Embryonic facial prominence (tissue), 1 donor: Measurements from ENCODE around the gene TRIM67.
"Not testable (repeated sequence)": the region's sequence is repeated elsewhere in the genome, so short reads cannot be mapped to it uniquely, and the experiment has no call there.

Source experiments
- DNase-seq: peaks from one replicate; pipeline ENCODE4 v3.0.0-alpha.2; 2016; ENCODE audit errors: extremely low spot score

Gene TRIM67

GRCh38 chr1:231158141-231158540, 3.7 kb upstream of the TRIM67 start:
- not testable (repeated sequence) for DNase-seq

- no peak for DNase-seq
Observed at GRCh38 chr1:231159202-231159962, 2.5 kb upstream of the TRIM67 start.

- no peak for DNase-seq
Observed at GRCh38 chr1:231159963-231160761, 1.7 kb upstream of the TRIM67 start.

- DNase-seq: no peak
Observed at GRCh38 chr1:231160895-231161666, 777 bp upstream of the TRIM67 start.

GRCh38 chr1:231162297-231162969, 575 bp downstream of the TRIM67 start:
- DNase-seq: no peak

- no peak for DNase-seq
Observed at GRCh38 chr1:231162970-231163829, 1.3 kb downstream of the TRIM67 start.

GRCh38 chr1:231163830-231164427, 2.1 kb downstream of the TRIM67 start:
- DNase-seq: no peak

- DNase-seq: no peak
Observed at GRCh38 chr1:231165371-231165770, 3.5 kb downstream of the TRIM67 start.

GRCh38 chr1:231166398-231166797, 4.5 kb downstream of the TRIM67 start:
- no peak for DNase-seq

GRCh38 chr1:231170875-231171274, 9.0 kb downstream of the TRIM67 start:
- no peak for DNase-seq

GRCh38 chr1:231171623-231172197, 9.9 kb downstream of the TRIM67 start:
- no peak for DNase-seq

GRCh38 chr1:231172411-231172810, 10.6 kb downstream of the TRIM67 start:
- DNase-seq: no peak

GRCh38 chr1:231176421-231176820, 14.6 kb downstream of the TRIM67 start:
- DNase-seq: no peak

- DNase-seq: no peak
Observed at GRCh38 chr1:231177226-231177625, 15.4 kb downstream of the TRIM67 start.

- DNase-seq: no peak
Observed at GRCh38 chr1:231177936-231178335, 16.1 kb downstream of the TRIM67 start.

- DNase-seq: no peak
Observed at GRCh38 chr1:231178970-231179369, 17.1 kb downstream of the TRIM67 start.

GRCh38 chr1:231180034-231180433, 18.2 kb downstream of the TRIM67 start:
- DNase-seq: no peak

GRCh38 chr1:231181271-231181670, 19.4 kb downstream of the TRIM67 start:
- no peak for DNase-seq

GRCh38 chr1:231182317-231182716, 20.5 kb downstream of the TRIM67 start:
- no peak for DNase-seq
